Measurements from ENCODE around the gene NTF4.
"Not testable (repeated sequence)": the region's sequence is repeated elsewhere in the genome, so short reads cannot be mapped to it uniquely, and the experiment has no call there.

- not testable (repeated sequence) for TF ChIP-seq CTCF (conservative IDR thresholded peaks at IDR 0.05; ENCODE audit: low read depth, low read length); EZH2phosphoT487 (IDR thresholded peaks at IDR 0.05; ENCODE audit: borderline replicate concordance, low read length)
Measured at GRCh38 chr19:49038111-49038510, 26.5 kb downstream of the NTF4 start.

Data from PC-3 (cell line).